K562 (cell line): ENCODE results near the gene TRIAP1. TPM values are rescaled to one million over a fixed set of nuclear protein-coding genes. Genes with fewer than 3 reads are reported as not detected.
A peak's percentile ranks its signal among the peaks of the same experiment; 100 is the strongest.

Source experiments
- ATAC-seq: fragments of 200-7000 bp; cut with Tn5 transposase; 3 replicates; pipeline ENCODE4 v1.9.1; 2020; ENCODE audit warnings: moderate library complexity
- BruUV-seq: library from RNA; stranded (reverse); fragments of 400-500 nt; replicated peaks from 2 replicates; lab custom pipeline; 2021; lab: Mats Ljungman, UMichigan
- CTCF ChIA-PET: fragments of 300-600 bp; formaldehyde crosslinking; extraction: SDS; loops from one replicate; lab custom pipeline; 2021; ENCODE audit warnings: low intra/inter-chr PET ratio; lab: Yijun Ruan, JAX
- POLR2A ChIA-PET: fragments of 300-600, 350-650 bp; sonication (Branson Sonifier 250); formaldehyde crosslinking; extraction: SDS; loops from one replicate; lab custom pipeline; 2021; ENCODE audit warnings: antibody characterized with exemption, inconsistent platforms; lab: Yijun Ruan, JAX
- DNase-seq, 4 experiments: peaks; one replicate each; pipeline versions ENCODE4 v3.0.0 to v3.0.0-alpha.2; 2011 to 2018; ENCODE audit warnings: low spot score in 3 of 4, mixed read lengths in 3 of 4; ENCODE audit errors: extremely low read depth in 1 of 4
- FAIRE-seq: peaks from 2 replicates; lab custom pipeline; 2011; peaks lifted over from hg19 to GRCh38; lab: Jason Lieb, UNC
- H2AFZ ChIP-seq: 2 replicates; pipeline ENCODE4 v1.6.0; 2011; ENCODE audit warnings: low read depth, low read length, control low read depth, inconsistent platforms
- H3K27ac ChIP-seq: fragments of 200-600 bp; 3 replicates; pipeline ENCODE4 v1.8.0; 2011; ENCODE audit warnings: low read depth, mild to moderate bottlenecking, control low read depth, inconsistent platforms, low read length, moderate library complexity, mixed read lengths; ENCODE audit errors: extremely low read depth
- H3K27me3 ChIP-seq, 2 experiments: fragments of 300-600 bp in 1 of 2; 2 replicates in 1 of 2; 3 replicates in 1 of 2; pipeline versions ENCODE4 v1.6.0 to v1.8.0; 2011; ENCODE audit warnings: inconsistent platforms in 2 of 2, low read length in 2 of 2, mild to moderate bottlenecking in 1 of 2, mixed read lengths in 1 of 2, moderate library complexity in 1 of 2; ENCODE audit not compliant: control insufficient read depth in 2 of 2, insufficient read depth in 2 of 2
- H3K36me3 ChIP-seq: fragments of 300-600 bp; 3 replicates; pipeline ENCODE4 v1.8.0; 2011; ENCODE audit warnings: mild to moderate bottlenecking, low read length, inconsistent platforms; ENCODE audit not compliant: control insufficient read depth, insufficient read depth
- H3K4me1 ChIP-seq, 2 experiments: fragments of 200-600 bp in 1 of 2; replicated peaks in 1 of 2; 2 replicates in 1 of 2; 3 replicates in 1 of 2; pipeline versions ENCODE4 v1.5.1 to v1.8.0; 2011; ENCODE audit warnings: inconsistent platforms in 2 of 2, low read length in 2 of 2, mild to moderate bottlenecking in 1 of 2, mixed read lengths in 1 of 2, moderate library complexity in 1 of 2; ENCODE audit not compliant: control insufficient read depth in 2 of 2, insufficient read depth in 2 of 2
- H3K4me2 ChIP-seq: 2 replicates; pipeline ENCODE4 v1.6.1; 2011; ENCODE audit warnings: low read length, control low read depth, inconsistent platforms, mixed read lengths; ENCODE audit not compliant: insufficient read depth
- H3K4me3 ChIP-seq: fragments of 200-600 bp; sonication (generic), shearing (Covaris generic); 2 replicates; pipeline ENCODE4 v1.5.1; 2016; ENCODE audit warnings: control low read depth, inconsistent platforms
- H3K79me2 ChIP-seq: fragments of 200-600 bp; 3 replicates; pipeline ENCODE4 v1.8.0; 2011; ENCODE audit warnings: low read length, inconsistent platforms; ENCODE audit not compliant: control insufficient read depth, insufficient read depth
- H3K9ac ChIP-seq, 2 experiments: 2 replicates each; pipeline versions ENCODE4 v1.6.0 to v1.6.1; 2011; ENCODE audit warnings: low read depth in 2 of 2, low read length in 2 of 2, control low read depth in 1 of 2, inconsistent platforms in 1 of 2, mild to moderate bottlenecking in 1 of 2, mixed read lengths in 1 of 2; ENCODE audit not compliant: insufficient read depth in 1 of 2
- H3K9me1 ChIP-seq: one replicate; pipeline ENCODE4 v1.6.0; 2011; ENCODE audit warnings: inconsistent platforms, mild to moderate bottlenecking, low read length, moderate library complexity; ENCODE audit not compliant: control insufficient read depth, insufficient read depth
- H3K9me3 ChIP-seq: replicated peaks from 2 replicates; pipeline ENCODE4 v1.5.1; 2011; ENCODE audit warnings: low read depth, low read length, inconsistent platforms; ENCODE audit not compliant: control insufficient read depth, insufficient read depth
- H4K20me1 ChIP-seq: replicated peaks from 2 replicates; pipeline ENCODE4 v1.6.1; 2011; ENCODE audit warnings: low read length, inconsistent platforms, mixed read lengths; ENCODE audit not compliant: control insufficient read depth, insufficient read depth
- BCOR ChIP-seq: fragments of 450-650 bp; IDR thresholded peaks from 2 replicates; pipeline ENCODE4 v1.6.1; 2016
- EHMT2 ChIP-seq: fragments of 450-650 bp; IDR thresholded peaks from 2 replicates; pipeline ENCODE4 v1.6.1; 2018; ENCODE audit warnings: antibody characterized with exemption
- ELF4 ChIP-seq: fragments of 450-650 bp; formaldehyde crosslinking; IDR thresholded peaks from 2 replicates; pipeline ENCODE4 v1.4.0; 2022; ENCODE audit warnings: missing genetic modification characterization
- HDAC2 ChIP-seq: fragments of 450-650 bp; IDR thresholded peaks from 2 replicates; pipeline ENCODE4 v1.6.1; 2016; ENCODE audit warnings: mild to moderate bottlenecking
- KDM1A ChIP-seq, 2 experiments: fragments of 450-650 bp; IDR thresholded peaks; 2 replicates each; pipeline ENCODE4 v1.6.1; 2016; ENCODE audit warnings: mild to moderate bottlenecking in 2 of 2
- RBM25 ChIP-seq: fragments of 200-400 bp; formaldehyde crosslinking; IDR thresholded peaks from 2 replicates; pipeline ENCODE4 v1.6.1; 2018; ENCODE audit warnings: low read length, low read depth, moderate library complexity; ENCODE audit not compliant: severe bottlenecking
- SMARCA5 ChIP-seq: fragments of 450-650 bp; IDR thresholded peaks from 2 replicates; pipeline ENCODE4 v1.6.1; 2016
- ZNF121 ChIP-seq: sonication (generic); formaldehyde crosslinking; conservative IDR thresholded peaks from 2 replicates; pipeline ENCODE4 v1.8.0; 2022; ENCODE audit warnings: missing genetic modification reagents
- ZNF561 ChIP-seq: fragments of 450-650 bp; formaldehyde crosslinking; conservative IDR thresholded peaks from 2 replicates; pipeline ENCODE4 v1.4.0; 2020; ENCODE audit warnings: mild to moderate bottlenecking, moderate library complexity
- WGBS: fragments of 100-300 bp; shearing (Covaris generic); methylation state at CpG from one replicate; pipeline ENCODE4 v1.1.6; 2016; ENCODE audit warnings: low coverage, mixed read lengths; ENCODE audit not compliant: insufficient coverage; ENCODE audit errors: missing lambda C conversion rate; 5-methylcytosine and 5-hydroxymethylcytosine counted together
- in situ Hi-C: fragments of 300-500 bp; cut with MboI; formaldehyde crosslinking; loops from 4 replicates; pipeline ENCODE4 v1.15.0; 2018; ENCODE audit warnings: inconsistent platforms, mixed read lengths
- intact Hi-C: fragments of 100-400 bp; cut with micrococcal nuclease; formaldehyde crosslinking; loops from 2 replicates; pipeline ENCODE4 v1.14.2; 2022
- polyA plus RNA-seq, 8 experiments: library from polyadenylated mRNA; depleted of rRNA in 4 of 8; stranded (reverse) in 5 of 8; unstranded in 3 of 8; fragments of >200 nt; fragmentation: Nextera tagmentation in 2 of 8; fragmentation: Illumina TruSeq in 1 of 8; extraction: Ambion mirVana in 2 of 8; extraction: Trizol in 1 of 8; gene quantifications; 2 replicates each; pipeline versions ENCODE4 v1.2.1 to v1.2.3, GENCODE V29; 2011 to 2014; ENCODE audit warnings: inconsistent platforms in 1 of 8, missing spikeins in 1 of 8
- total RNA-seq, 7 experiments: library from RNA; depleted of rRNA in 6 of 7; stranded (reverse); fragments of >200 nt in 6 of 7; fragmentation: Illumina TruSeq in 2 of 7; extraction: Trizol in 2 of 7; gene quantifications; 2 replicates each; pipeline versions ENCODE4 v1.2.1 to v1.2.3, GENCODE V29; 2011 to 2021; ENCODE audit warnings: low replicate concordance in 1 of 7

The TRIAP1 gene
- total and polyA plus RNA-seq, 9 of the 15 experiments (the other 6 are each of a cell fraction or from before 2014, with no cell fraction given), result 37.3 to 354 (median 65.4) TPM

- Histone ChIP-seq H3K4me2 (no peak overlapping the region), H2AFZ (no peak overlapping the region), H3K4me1 (peaks cover 0 to under 1% of the 10 kb centered on the region in 2 experiments; a peak in 2 of 5 replicates), H3K9me3 (no peaks in the 10 kb centered on the region), H3K4me3 (no peak overlapping the region), H3K27me3 (peaks cover 0 to 7% of the 10 kb centered on the region in 2 experiments; a peak in 2 of 5 replicates), H3K9me1 (no peaks in the 10 kb centered on the region), H3K27ac (no peak overlapping the region), H3K79me2 (no peaks in the 10 kb centered on the region), H3K36me3 (no peaks in the 10 kb centered on the region), H3K9ac (no peak overlapping the region), H4K20me1 (no peaks in the 10 kb centered on the region)
- WGBS, result 37% methylated on average over 11 of the region's 11 CpGs
- ChIA-PET CTCF (no interaction called here), POLR2A (no interaction called here)
- in situ Hi-C loops, result no loop called here
- BruUV-seq, result no TSS peak
- ATAC-seq (no peak), DNase-seq (no peak), FAIRE-seq (no peak)
- intact Hi-C loops, result no loop called here
- no peak for TF ChIP-seq EHMT2
Measured at GRCh38 chr12:120408771-120409170, 37.4 kb downstream of the TRIAP1 start.

GRCh38 chr12:120406553-120406952, 39.6 kb downstream of the TRIAP1 start:
- WGBS, result 37% methylated on average over 3 of the region's 3 CpGs
- no peaks in the 10 kb centered on the region for H4K20me1 ChIP-seq
- no peaks in the 10 kb centered on the region for H3K36me3 ChIP-seq
- no peak overlapping the region for H2AFZ ChIP-seq
- ChIA-PET CTCF (no interaction called here), POLR2A (interaction anchor here (1.0 kb wide), 1 partner anchor 8 kb away, joined by 3 read pairs; no protein-coding TSS in a partner anchor)
- H3K4me1 ChIP-seq, result no peaks in the 10 kb centered on the region; a peak in 1 of 5 replicates
- H3K9me1 ChIP-seq, result no peaks in the 10 kb centered on the region
- no TSS peak for BruUV-seq
- no peak overlapping the region for H3K4me3 ChIP-seq
- H3K27ac ChIP-seq, result no peak overlapping the region
- peak; percentile 51 to 59 for TF ChIP-seq KDM1A (IDR thresholded peaks at IDR 0.05)
- peak; percentile 70; the same call in 1 of the 2 replicates for TF ChIP-seq SMARCA5
- TF ChIP-seq RBM25, result peak; percentile 87
- no peak for TF ChIP-seq ELF4 (CRISPR knock-in tag)
- TF ChIP-seq HDAC2, result peak; percentile 45; the same call in 1 of the 2 replicates
- peak; percentile 86 for TF ChIP-seq BCOR
- TF ChIP-seq ZNF561 (CRISPR knock-in tag), result no peak
- TF ChIP-seq ZNF121, result peak; percentile 95
- intact Hi-C loops (no loop called here), in situ Hi-C loops (no loop called here)
- no peak overlapping the region for H3K9ac ChIP-seq
- no peaks in the 10 kb centered on the region for H3K9me3 ChIP-seq
- FAIRE-seq, result no peak
- H3K4me2 ChIP-seq, result no peak overlapping the region
- peaks cover 0 to 13% of the 10 kb centered on the region in 2 experiments; a peak in 2 of 5 replicates for H3K27me3 ChIP-seq
- no peak for DNase-seq
- ATAC-seq, result no peak
- no peaks in the 10 kb centered on the region for H3K79me2 ChIP-seq
